CD4-positive, alpha-beta memory T cell (primary cell): Measurements from ENCODE around the gene GNPDA1. TPM values are rescaled to one million over a fixed set of nuclear protein-coding genes. Genes with fewer than 3 reads are reported as not detected.

Source experiments
- CTCF ChIA-PET: fragments of 350-600 bp; sonication (Branson Sonifier 250); formaldehyde crosslinking; loops from one replicate; lab custom pipeline; 2021; ENCODE audit warnings: inconsistent platforms; ENCODE audit not compliant: partially characterized antibody; lab: Charles Lee
- POLR2A ChIA-PET: fragments of 350-600 bp; sonication (Branson Sonifier 250); formaldehyde crosslinking; loops from one replicate; lab custom pipeline; 2021; ENCODE audit not compliant: partially characterized antibody; lab: Charles Lee
- DNase-seq, 5 donors: peaks; one replicate each; pipeline versions ENCODE4 v3.0.0 to v3.0.0-alpha.2; 2020 to 2022; ENCODE audit warnings: mixed read lengths in 1 of 5
- H3K27ac ChIP-seq: one replicate; pipeline ENCODE4 v1.7.0; 2013; ENCODE audit warnings: low read depth, low read length
- H3K27me3 ChIP-seq: 2 replicates; pipeline ENCODE4 v1.7.0; 2013; ENCODE audit warnings: mild to moderate bottlenecking, low read length, moderate library complexity; ENCODE audit not compliant: insufficient read depth
- H3K36me3 ChIP-seq: 2 replicates; pipeline ENCODE4 v1.7.0; 2013; ENCODE audit warnings: mild to moderate bottlenecking, low read length, moderate library complexity; ENCODE audit not compliant: insufficient read depth
- H3K4me1 ChIP-seq: 2 replicates; pipeline ENCODE4 v1.7.0; 2013; ENCODE audit warnings: mild to moderate bottlenecking, low read length, moderate library complexity; ENCODE audit not compliant: insufficient read depth
- H3K4me3 ChIP-seq, 2 donors: one replicate each; pipeline ENCODE4 v1.7.0; 2013; ENCODE audit warnings: low read length in 2 of 2, mild to moderate bottlenecking in 1 of 2
- H3K9me3 ChIP-seq, 2 donors: one replicate each; pipeline ENCODE4 v1.7.0; 2013; ENCODE audit warnings: low read length in 2 of 2, control low read depth in 1 of 2; ENCODE audit not compliant: control insufficient read depth in 1 of 2
- H3K27ac Mint-ChIP-seq, 7 donors: one replicate each; pipeline ENCODE4 v1.8.0; 2020 to 2021; ENCODE audit warnings: mixed read lengths in 7 of 7, mild to moderate bottlenecking in 6 of 7, inconsistent platforms in 3 of 7, moderate library complexity in 3 of 7
- H3K27me3 Mint-ChIP-seq, 2 donors: one replicate each; pipeline ENCODE4 v1.8.0; 2020 to 2021; ENCODE audit warnings: mixed read lengths in 2 of 2
- H3K36me3 Mint-ChIP-seq, 2 donors: one replicate each; pipeline ENCODE4 v1.8.0; 2020 to 2021; ENCODE audit warnings: mixed read lengths in 2 of 2, inconsistent platforms in 1 of 2, mild to moderate bottlenecking in 1 of 2
- H3K4me1 Mint-ChIP-seq, 4 donors: one replicate each; pipeline ENCODE4 v1.8.0; 2020 to 2021; ENCODE audit warnings: mixed read lengths in 4 of 4, mild to moderate bottlenecking in 1 of 4
- H3K4me3 Mint-ChIP-seq, 8 donors: one replicate each; pipeline ENCODE4 v1.8.0; 2020 to 2021; ENCODE audit warnings: mixed read lengths in 8 of 8, mild to moderate bottlenecking in 7 of 8, moderate library complexity in 6 of 8, inconsistent platforms in 3 of 8
- H3K9me3 Mint-ChIP-seq, 8 donors: one replicate each; pipeline ENCODE4 v1.8.0; 2020 to 2021; ENCODE audit warnings: mixed read lengths in 8 of 8, mild to moderate bottlenecking in 5 of 8, inconsistent platforms in 3 of 8, moderate library complexity in 1 of 8
- intact Hi-C: fragments of 100-400 bp; cut with micrococcal nuclease; formaldehyde crosslinking; loops from one replicate; pipeline ENCODE4 v1.15.1; 2023
- polyA plus RNA-seq, 2 donors: library from polyadenylated mRNA; unstranded; fragments of 300-500 nt; fragmentation: Illumina TruSeq; gene quantifications; one replicate each; pipeline ENCODE4 v1.2.3, GENCODE V29; 2021
- total RNA-seq, 2 experiments: library from RNA; stranded (reverse); gene quantifications; one replicate each; pipeline ENCODE4 v1.2.3, GENCODE V29; 2021

The GNPDA1 gene
- total and polyA plus RNA-seq, 4 experiments from 2014 or later = 23.0 to 38.6 (median 24.9) TPM

GRCh38 chr5:141966275-141966962, 46.4 kb downstream of the GNPDA1 start:
- no peak overlapping the region for H3K4me3 Mint-ChIP-seq
- Histone ChIP-seq H3K36me3 (no peaks in the 10 kb centered on the region), H3K4me3 (no peak overlapping the region), H3K27me3 (no peaks in the 10 kb centered on the region), H3K4me1 (peaks cover 27% of the 10 kb centered on the region), H3K9me3 (no peaks in the 10 kb centered on the region), H3K27ac (no peak overlapping the region)
- ChIA-PET POLR2A (no interaction called here), CTCF (no interaction called here)
- no peaks in the 10 kb centered on the region for H3K27me3 Mint-ChIP-seq
- intact Hi-C loops = no loop called here
- peak overlapping the region in 1 of 7 donors; percentile 30 for H3K27ac Mint-ChIP-seq
- peaks cover 16 to 39% (median 25%) of the 10 kb centered on the region in 4 donors for H3K4me1 Mint-ChIP-seq
- H3K36me3 Mint-ChIP-seq = peaks cover 0 to 6% of the 10 kb centered on the region in 2 donors
- no peaks in the 10 kb centered on the region for H3K9me3 Mint-ChIP-seq
- DNase-seq = no peak

DNA sequence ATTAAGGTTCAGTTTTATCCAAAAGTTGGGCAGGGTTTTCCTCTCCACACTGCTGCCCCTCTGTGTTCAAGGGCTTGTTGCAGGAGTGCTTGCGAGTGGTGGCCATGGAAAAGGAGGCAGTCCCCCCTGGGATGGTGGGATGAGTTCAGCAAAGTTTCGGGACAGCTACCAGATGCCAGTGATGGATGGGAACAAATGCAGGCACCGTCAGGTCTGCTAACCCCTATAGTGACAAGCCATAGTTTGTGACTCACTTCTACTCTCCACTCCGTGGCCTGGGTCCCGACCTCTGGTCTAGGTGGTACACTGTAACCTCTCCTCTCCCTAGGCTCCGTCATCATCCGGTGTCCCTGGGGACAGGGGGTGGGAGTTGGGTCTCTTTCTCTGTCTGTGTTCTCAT, 47.8 kb downstream of the GNPDA1 start:
- peaks cover 22 to 42% (median 29%) of the 10 kb centered on the region in 4 donors for H3K4me1 Mint-ChIP-seq
- H3K27me3 ChIP-seq = no peaks in the 10 kb centered on the region
- intact Hi-C loops = no loop called here
- no peaks in the 10 kb centered on the region for H3K9me3 Mint-ChIP-seq
- H3K27me3 Mint-ChIP-seq = no peaks in the 10 kb centered on the region
- POLR2A ChIA-PET = interaction anchor here (1.1 kb wide), 1 partner anchor 282 kb away, joined by 3 read pairs; no protein-coding TSS in a partner anchor
- H3K4me3 Mint-ChIP-seq = no peak overlapping the region
- H3K4me3 ChIP-seq = no peak overlapping the region
- H3K27ac ChIP-seq = no peak overlapping the region
- CTCF ChIA-PET = interaction anchor here (1.1 to 1.8 kb wide), 2 partner anchors 11 to 74 kb away, joined by 3 to 4 read pairs; no protein-coding TSS in a partner anchor
- H3K36me3 Mint-ChIP-seq = peaks cover 0 to 2% of the 10 kb centered on the region in 2 donors
- H3K9me3 ChIP-seq = no peaks in the 10 kb centered on the region
- no peaks in the 10 kb centered on the region for H3K36me3 ChIP-seq
- H3K4me1 ChIP-seq = peaks cover 33% of the 10 kb centered on the region
- no peak for DNase-seq
- H3K27ac Mint-ChIP-seq = no peak overlapping the region

DNA sequence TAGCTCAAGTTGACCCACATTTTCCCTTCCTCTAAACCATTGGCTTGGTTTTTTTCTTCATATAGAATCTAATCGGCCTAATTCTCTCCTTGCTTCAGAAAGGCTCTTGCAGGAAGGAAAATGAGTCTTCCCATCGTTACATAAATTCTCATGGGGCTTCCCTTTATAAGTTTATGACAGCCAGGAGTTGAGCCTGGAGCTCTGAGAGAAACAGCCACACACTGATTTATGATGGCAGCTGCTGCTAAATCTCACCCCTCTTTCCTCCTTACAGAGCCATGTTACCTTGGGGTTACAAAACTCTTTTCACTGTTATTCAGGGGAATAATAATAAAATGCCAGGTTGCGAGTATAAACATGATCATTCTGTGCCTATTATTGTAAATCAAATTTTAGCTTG, 49.1 kb downstream of the GNPDA1 start:
- DNase-seq = no peak
- peak overlapping the region in 1 of 7 donors; percentile 64 for H3K27ac Mint-ChIP-seq
- peaks cover 39% of the 10 kb centered on the region for H3K4me1 ChIP-seq
- no peaks in the 10 kb centered on the region for H3K27me3 Mint-ChIP-seq
- intact Hi-C loops = no loop called here
- no peak overlapping the region for H3K4me3 ChIP-seq
- no peaks in the 10 kb centered on the region for H3K9me3 Mint-ChIP-seq
- no peaks in the 10 kb centered on the region for H3K36me3 Mint-ChIP-seq
- POLR2A ChIA-PET = interaction anchor here (0.8 to 7.3 kb wide), 5 partner anchors 12 to 1265 kb away, joined by 3 to 103 read pairs (median 3); partner anchors contain the start of gene DELE1
- H3K27ac ChIP-seq = no peak overlapping the region
- H3K27me3 ChIP-seq = no peaks in the 10 kb centered on the region
- H3K4me3 Mint-ChIP-seq = no peak overlapping the region
- H3K4me1 Mint-ChIP-seq = peaks cover 21 to 40% (median 29%) of the 10 kb centered on the region in 4 donors
- no peaks in the 10 kb centered on the region for H3K9me3 ChIP-seq
- no peaks in the 10 kb centered on the region for H3K36me3 ChIP-seq
- CTCF ChIA-PET = interaction anchor here (1.3 to 9.0 kb wide), 6 partner anchors 12 to 299 kb away, joined by 3 to 250 read pairs (median 4); no protein-coding TSS in a partner anchor

DNA sequence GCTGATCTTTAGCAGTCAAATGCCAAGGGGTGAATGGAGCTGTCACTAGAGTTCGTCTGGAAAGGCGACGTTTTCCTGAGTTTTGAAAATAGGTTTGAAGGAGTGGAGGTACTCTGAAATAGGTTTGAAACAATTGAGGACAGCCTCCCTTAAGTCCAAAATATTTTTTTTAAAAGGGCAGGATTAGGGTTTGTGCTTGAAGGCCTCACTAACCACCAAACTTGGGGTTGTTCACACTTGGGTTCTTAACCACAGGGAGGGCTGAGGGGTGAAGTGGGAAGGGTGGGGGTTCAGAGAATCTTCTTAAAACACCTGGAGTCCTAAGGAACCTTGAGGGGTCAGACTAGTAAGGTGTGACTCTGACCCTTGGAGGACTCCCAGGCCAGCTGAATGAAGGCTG, 51.4 kb downstream of the GNPDA1 start:
- intact Hi-C loops = no loop called here
- H3K27ac ChIP-seq = peak overlapping the region; percentile 22
- H3K27me3 ChIP-seq = no peaks in the 10 kb centered on the region
- CTCF ChIA-PET = interaction anchor here (0.7 to 9.0 kb wide), 62 partner anchors 9 to 752 kb away, joined by 3 to 250 read pairs (median 5); partner anchors contain the start of genes DELE1, FCHSD1, NDFIP1 and PCDH1
- no peak overlapping the region for H3K4me3 ChIP-seq
- Mint-ChIP-seq H3K36me3 (peaks cover 0 to 1% of the 10 kb centered on the region in 2 donors), H3K4me3 (peak overlapping the region in 2 of 8 donors; percentile 57 to 63), H3K27ac (peak overlapping the region in 4 of 7 donors; percentile 53 to 92 (median 80)), H3K4me1 (peaks cover 28 to 45% (median 36%) of the 10 kb centered on the region in 4 donors), H3K27me3 (no peaks in the 10 kb centered on the region), H3K9me3 (no peaks in the 10 kb centered on the region)
- H3K9me3 ChIP-seq = no peaks in the 10 kb centered on the region
- POLR2A ChIA-PET = interaction anchor here (0.6 to 7.3 kb wide), 24 partner anchors 8 to 325 kb away, joined by 3 to 103 read pairs (median 6); partner anchors contain the start of genes ARAP3, DELE1, FCHSD1 and GNPDA1
- no peaks in the 10 kb centered on the region for H3K36me3 ChIP-seq
- no peak for DNase-seq
- peaks cover 45% of the 10 kb centered on the region for H3K4me1 ChIP-seq

GRCh38 chr5:141960449-141961323, 52.1 kb downstream of the GNPDA1 start:
- intact Hi-C loops = loop anchor here (1.0 kb wide), 6 partner anchors 37 to 295 kb away; partner anchors contain the start of gene DELE1
- DNase-seq = peak; percentile 85 to 89 (median 88)
- H3K27me3 Mint-ChIP-seq = no peaks in the 10 kb centered on the region
- H3K27ac ChIP-seq = peak overlapping the region; percentile 22
- no peaks in the 10 kb centered on the region for H3K27me3 ChIP-seq
- peak overlapping the region in 7 of 8 donors; percentile 33 to 66 (median 57) for H3K4me3 Mint-ChIP-seq
- no peaks in the 10 kb centered on the region for H3K9me3 Mint-ChIP-seq
- no peaks in the 10 kb centered on the region for H3K36me3 ChIP-seq
- ChIA-PET CTCF (interaction anchor here (0.6 to 9.0 kb wide), 68 partner anchors 10 to 833 kb away, joined by 3 to 250 read pairs (median 5); partner anchors contain the start of genes DELE1, FCHSD1, GNPDA1 and NDFIP1), POLR2A (interaction anchor here (0.6 to 7.3 kb wide), 30 partner anchors 9 to 325 kb away, joined by 3 to 103 read pairs (median 4); partner anchors contain the start of genes ARAP3, DELE1, FCHSD1 and GNPDA1)
- peak overlapping the region; percentile 69 to 92 (median 87) for H3K27ac Mint-ChIP-seq
- peaks cover 28 to 45% (median 38%) of the 10 kb centered on the region in 4 donors for H3K4me1 Mint-ChIP-seq
- no peaks in the 10 kb centered on the region for H3K9me3 ChIP-seq
- H3K4me1 ChIP-seq = peaks cover 45% of the 10 kb centered on the region
- H3K36me3 Mint-ChIP-seq = peaks cover 0 to 4% of the 10 kb centered on the region in 2 donors
- H3K4me3 ChIP-seq = no peak overlapping the region

GRCh38 chr5:141960018-141960417, 52.8 kb downstream of the GNPDA1 start:
- Mint-ChIP-seq H3K4me1 (peaks cover 28 to 45% (median 38%) of the 10 kb centered on the region in 4 donors), H3K27me3 (no peaks in the 10 kb centered on the region), H3K27ac (peak overlapping the region in 6 of 7 donors; percentile 11 to 90 (median 49)), H3K4me3 (peak overlapping the region in 4 of 8 donors; percentile 30 to 77 (median 58)), H3K9me3 (no peaks in the 10 kb centered on the region), H3K36me3 (peaks cover 0 to 4% of the 10 kb centered on the region in 2 donors)
- Histone ChIP-seq H3K4me3 (no peak overlapping the region), H3K4me1 (peaks cover 45% of the 10 kb centered on the region), H3K27me3 (no peaks in the 10 kb centered on the region), H3K9me3 (no peaks in the 10 kb centered on the region), H3K36me3 (no peaks in the 10 kb centered on the region), H3K27ac (no peak overlapping the region)
- intact Hi-C loops = loop anchor here (1.0 kb wide), 6 partner anchors 37 to 295 kb away; partner anchors contain the start of gene DELE1
- DNase-seq = no peak
- POLR2A ChIA-PET = interaction anchor here (0.6 to 7.3 kb wide), 23 partner anchors 9 to 324 kb away, joined by 3 to 103 read pairs (median 6); partner anchors contain the start of genes ARAP3, DELE1, FCHSD1 and GNPDA1
- CTCF ChIA-PET = interaction anchor here (0.6 to 9.0 kb wide), 43 partner anchors 9 to 833 kb away, joined by 3 to 250 read pairs (median 7); partner anchors contain the start of genes DELE1, GNPDA1, NDFIP1 and PCDH1
